8988T (cell line): Measurements from ENCODE around the gene ZNF586.
A peak's percentile ranks its signal among the peaks of the same experiment; 100 is the strongest.
"Not testable (repeated sequence)": the region's sequence is repeated elsewhere in the genome, so short reads cannot be mapped to it uniquely, and the experiment has no call there.

Source experiments
- DNase-seq: peaks from one replicate; pipeline ENCODE4 v3.0.0; 2011

The ZNF586 gene

GRCh38 chr19:57769345-57770131, at the start of gene ZNF586:
TSS of gene ZNF586 (plus strand) at chr19:57769676. CDS start at chr19:57769843, 167 bp downstream.
- DNase-seq, result peak; percentile 78

GRCh38 chr19:57719901-57720519, 49.5 kb upstream of the ZNF586 start:
- DNase-seq, result no peak

GRCh38 chr19:57720878-57721277, 48.6 kb upstream of the ZNF586 start:
- no peak for DNase-seq

GRCh38 chr19:57738320-57738719, 31.2 kb upstream of the ZNF586 start:
- not testable (repeated sequence) for DNase-seq

- DNase-seq, result not testable (repeated sequence)
Observed at GRCh38 chr19:57738770-57739169, 30.7 kb upstream of the ZNF586 start.

- peak; percentile 46 for DNase-seq
Observed at GRCh38 chr19:57746580-57747471, 22.6 kb upstream of the ZNF586 start, which contains the start of gene ZNF776. TSS of gene ZNF776 (plus strand) at chr19:57746815. CDS start at chr19:57747059, 244 bp downstream.

GRCh38 chr19:57747472-57747807, 22.0 kb upstream of the ZNF586 start:
- DNase-seq, result no peak

GRCh38 chr19:57748029-57748428, 21.4 kb upstream of the ZNF586 start:
- DNase-seq, result no peak

- DNase-seq, result no peak
Observed at GRCh38 chr19:57754091-57754673, 15.3 kb upstream of the ZNF586 start.

- no peak for DNase-seq
Observed at GRCh38 chr19:57755031-57755430, 14.4 kb upstream of the ZNF586 start.

- DNase-seq, result no peak
Observed at GRCh38 chr19:57757941-57758340, 11.5 kb upstream of the ZNF586 start.

GRCh38 chr19:57759096-57759495, 10.4 kb upstream of the ZNF586 start:
- DNase-seq, result no peak

GRCh38 chr19:57771417-57771816, 1.9 kb downstream of the ZNF586 start:
- no peak for DNase-seq

GRCh38 chr19:57773488-57773887, 4.0 kb downstream of the ZNF586 start:
- no peak for DNase-seq

- DNase-seq, result no peak
Observed at GRCh38 chr19:57776764-57777296, 7.4 kb downstream of the ZNF586 start.

GRCh38 chr19:57778336-57778735, 8.9 kb downstream of the ZNF586 start:
- DNase-seq, result no peak

GRCh38 chr19:57779220-57779845, 9.9 kb downstream of the ZNF586 start:
- no peak for DNase-seq

- DNase-seq, result no peak
Observed at GRCh38 chr19:57786286-57786685, 16.8 kb downstream of the ZNF586 start.

- DNase-seq, result no peak
Observed at GRCh38 chr19:57786906-57787305, 17.4 kb downstream of the ZNF586 start.

- no peak for DNase-seq
Observed at GRCh38 chr19:57788114-57788692, 18.7 kb downstream of the ZNF586 start.

- DNase-seq, result no peak
Observed at GRCh38 chr19:57789288-57789687, 19.8 kb downstream of the ZNF586 start.

- DNase-seq, result not testable (repeated sequence)
Observed at GRCh38 chr19:57796580-57796979, 27.1 kb downstream of the ZNF586 start.
